BLaER1 treated with 17β-estradiol and CSF1 and Interleukin-3, amounts not matched to agents 10 nM and 100 nM (cell line): Measurements from ENCODE around the gene DNM3.

Experiments
- H3K27ac ChIP-seq, 11 experiments: shearing (Covaris generic); formaldehyde crosslinking; 2 replicates each; pipeline ENCODE4 v1.8.1; 2022
- H3K27me3 ChIP-seq, 11 experiments: shearing (Covaris generic); formaldehyde crosslinking; 2 replicates each; pipeline ENCODE4 v1.8.1; 2022
- H3K36me3 ChIP-seq, 11 experiments: shearing (Covaris generic); formaldehyde crosslinking; 2 replicates each; pipeline ENCODE4 v1.8.1; 2022
- H3K4me1 ChIP-seq, 10 experiments: shearing (Covaris generic); formaldehyde crosslinking; 2 replicates each; pipeline ENCODE4 v1.8.1; 2022
- H3K4me2 ChIP-seq, 11 experiments: shearing (Covaris generic); formaldehyde crosslinking; 2 replicates each; pipeline ENCODE4 v1.8.1; 2022
- H3K4me3 ChIP-seq, 10 experiments: shearing (Covaris generic); formaldehyde crosslinking; 2 replicates each; pipeline ENCODE4 v1.8.1; 2022
- H3K9ac ChIP-seq, 11 experiments: shearing (Covaris generic); formaldehyde crosslinking; 2 replicates each; pipeline ENCODE4 v1.8.1; 2022
- H3K9me3 ChIP-seq, 11 experiments: shearing (Covaris generic); formaldehyde crosslinking; replicated peaks in 1 of 11; 2 replicates each; pipeline ENCODE4 v1.8.1; 2022
- H4K20me1 ChIP-seq, 11 experiments: shearing (Covaris generic); formaldehyde crosslinking; 2 replicates each; pipeline ENCODE4 v1.8.1; 2022
- Cebpa-rat ChIP-seq, 11 experiments: shearing (Covaris generic); IDR thresholded peaks; 2 replicates each; pipeline ENCODE4 v1.8.1; 2022

Gene DNM3

DNA sequence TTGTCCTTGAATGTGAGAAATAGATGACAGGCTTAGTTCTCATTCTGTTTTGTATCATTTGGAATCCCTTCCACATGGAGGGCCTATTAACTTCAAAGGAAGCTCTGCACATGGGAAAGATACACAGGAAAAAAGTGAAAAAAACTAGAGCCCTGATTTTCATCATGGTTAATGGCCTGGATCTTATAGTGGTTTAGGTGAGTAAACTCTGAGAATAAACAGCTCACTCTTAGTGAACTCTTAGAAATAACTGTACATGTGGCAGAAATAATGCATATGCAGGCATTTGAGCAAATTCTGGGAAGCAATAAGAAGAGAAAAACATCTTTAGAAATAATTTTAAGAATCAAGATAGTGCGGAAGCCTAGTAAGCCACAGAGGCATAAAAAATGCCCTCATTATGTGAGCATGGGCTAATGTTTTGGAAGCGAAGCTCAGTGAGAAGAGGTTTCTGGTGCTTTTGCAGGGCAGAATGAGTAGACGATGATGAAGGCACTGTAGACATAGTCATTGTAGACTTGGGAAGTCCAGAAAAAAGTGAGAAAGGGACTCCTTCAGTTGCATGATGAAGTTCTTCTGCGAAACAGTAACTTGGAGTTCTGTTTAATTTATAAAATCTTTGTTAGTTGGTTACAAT is 279.9 kb downstream of the DNM3 start:
- no peak overlapping the region for H3K4me3 ChIP-seq
- H3K27me3 ChIP-seq: no peaks in the 10 kb centered on the region
- no peaks in the 10 kb centered on the region for H3K4me1 ChIP-seq
- no peak overlapping the region for H3K9ac ChIP-seq
- no peaks in the 10 kb centered on the region for H4K20me1 ChIP-seq
- H3K4me2 ChIP-seq: no peak overlapping the region
- no peaks in the 10 kb centered on the region for H3K36me3 ChIP-seq
- no peak for TF ChIP-seq Cebpa-rat (IDR thresholded peaks at IDR 0.05)
- H3K9me3 ChIP-seq: no peaks in the 10 kb centered on the region
- no peak overlapping the region for H3K27ac ChIP-seq

DNA sequence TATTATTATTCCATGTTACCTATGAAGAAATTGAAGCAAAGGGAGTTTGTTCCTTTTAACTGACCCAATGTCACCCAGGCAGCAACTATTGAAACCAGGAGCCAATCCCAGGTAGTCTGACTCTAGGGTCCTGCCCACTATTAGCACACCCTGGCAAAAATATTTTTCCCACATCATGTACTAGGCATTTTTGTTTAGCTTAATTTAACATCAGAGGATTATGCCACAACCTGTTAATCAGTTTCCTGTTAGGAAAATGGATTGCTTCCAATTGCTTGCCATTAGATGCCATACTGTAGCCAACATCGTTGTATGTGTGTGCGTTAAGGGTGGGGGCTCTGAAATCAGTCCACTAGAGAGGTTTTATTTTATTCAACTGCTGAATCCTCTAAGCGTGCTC is 281.1 kb downstream of the DNM3 start:
- no peaks in the 10 kb centered on the region for H3K36me3 ChIP-seq
- H3K4me1 ChIP-seq: no peaks in the 10 kb centered on the region
- H4K20me1 ChIP-seq: no peaks in the 10 kb centered on the region
- no peaks in the 10 kb centered on the region for H3K27me3 ChIP-seq
- H3K4me3 ChIP-seq: no peak overlapping the region
- no peak for TF ChIP-seq Cebpa-rat (IDR thresholded peaks at IDR 0.05)
- no peak overlapping the region for H3K4me2 ChIP-seq
- no peak overlapping the region for H3K27ac ChIP-seq
- no peaks in the 10 kb centered on the region for H3K9me3 ChIP-seq
- no peak overlapping the region for H3K9ac ChIP-seq

DNA sequence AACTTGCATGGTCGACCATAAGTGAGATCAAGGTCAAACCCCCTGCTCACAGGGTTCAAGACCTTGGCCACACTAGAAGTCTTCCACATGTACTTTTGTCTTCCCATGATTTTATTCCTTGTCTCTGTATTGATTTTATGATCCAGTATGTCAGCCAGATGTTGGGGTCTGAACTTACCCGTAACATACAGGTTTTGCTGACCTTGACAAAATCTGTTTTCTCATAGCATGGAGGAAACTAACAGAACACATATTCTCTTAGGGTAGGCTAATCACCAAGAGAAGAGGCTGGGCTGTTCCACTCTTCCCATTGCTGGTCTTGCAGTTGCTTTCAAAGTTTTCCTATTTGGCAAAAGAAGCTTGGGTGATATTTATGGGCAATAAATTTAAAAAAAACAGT is 284.0 kb downstream of the DNM3 start:
- H3K9ac ChIP-seq: no peak overlapping the region
- H4K20me1 ChIP-seq: no peaks in the 10 kb centered on the region
- TF ChIP-seq Cebpa-rat (IDR thresholded peaks at IDR 0.05): no peak
- H3K27me3 ChIP-seq: no peaks in the 10 kb centered on the region
- H3K4me3 ChIP-seq: no peak overlapping the region
- no peaks in the 10 kb centered on the region for H3K4me1 ChIP-seq
- H3K9me3 ChIP-seq: peaks cover 0 to 3% (median 0%) of the 10 kb centered on the region in 11 experiments; a peak in 3 of 22 replicates
- no peaks in the 10 kb centered on the region for H3K36me3 ChIP-seq
- no peak overlapping the region for H3K4me2 ChIP-seq
- H3K27ac ChIP-seq: no peak overlapping the region

DNA sequence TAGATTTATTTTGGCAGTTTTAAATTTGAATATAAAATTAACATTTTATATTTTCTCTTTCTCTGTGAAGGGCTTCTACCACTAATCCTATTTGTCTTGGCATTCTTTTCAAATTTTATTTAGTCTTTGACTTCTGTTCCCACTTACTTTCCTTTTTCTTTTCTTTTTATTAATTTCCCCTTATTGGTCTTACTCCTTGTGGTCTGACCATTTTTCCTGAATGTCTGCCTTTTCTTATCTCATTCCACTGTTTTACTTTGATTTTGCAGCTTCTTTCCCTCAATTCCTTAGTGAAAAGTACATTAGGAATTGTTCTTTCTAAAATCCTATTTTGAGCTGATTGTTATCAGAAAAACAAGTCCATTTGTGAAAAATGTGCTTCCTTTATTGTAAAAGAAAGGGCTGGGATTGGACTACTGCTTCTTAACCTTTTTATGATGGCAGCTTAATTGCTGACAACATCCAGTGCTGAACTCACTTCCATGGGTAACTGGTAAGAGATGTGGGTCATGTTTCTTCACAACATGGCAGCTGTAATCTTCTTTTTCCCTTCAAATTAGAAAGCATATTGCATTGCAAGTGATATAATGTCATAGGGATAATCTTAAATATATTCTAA is 284.6 kb downstream of the DNM3 start:
- H3K4me1 ChIP-seq: no peaks in the 10 kb centered on the region

DNA sequence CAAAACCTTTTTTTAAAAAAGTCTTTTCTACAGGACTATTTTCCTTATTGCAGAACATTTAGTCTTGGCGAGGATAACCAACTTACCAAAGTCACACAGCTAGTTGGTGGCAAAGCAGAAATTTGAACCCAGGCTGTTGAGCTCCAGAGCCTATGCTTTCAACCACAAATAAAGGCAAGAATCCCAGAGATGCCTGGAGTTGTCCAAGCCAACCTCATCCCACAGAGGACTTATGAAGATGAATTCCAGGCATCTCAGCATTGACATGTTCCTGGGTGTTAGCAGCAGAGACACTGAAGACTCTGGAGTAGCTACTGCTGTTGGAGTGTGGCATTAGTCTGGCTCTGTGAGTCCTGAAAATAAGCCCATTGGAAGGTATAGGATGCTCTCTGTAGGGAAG is 291.5 kb downstream of the DNM3 start:
- 0 out of 20 replicates have a peak, but pooled peaks cover 0 to 4% (median 0%) of the 10 kb centered on the region in 10 experiments for H3K4me1 ChIP-seq
- no peak overlapping the region for H3K4me3 ChIP-seq
- H3K36me3 ChIP-seq: no peaks in the 10 kb centered on the region
- H4K20me1 ChIP-seq: no peaks in the 10 kb centered on the region
- peaks cover 0 to 3% (median 0%) of the 10 kb centered on the region in 11 experiments; a peak in 3 of 22 replicates for H3K9me3 ChIP-seq
- H3K27ac ChIP-seq: no peak overlapping the region
- H3K4me2 ChIP-seq: no peak overlapping the region
- no peak for TF ChIP-seq Cebpa-rat (IDR thresholded peaks at IDR 0.05)
- H3K9ac ChIP-seq: no peak overlapping the region
- H3K27me3 ChIP-seq: no peaks in the 10 kb centered on the region

More for the DNA sequence above, 284.6 kb downstream of the DNM3 start:
- no peak overlapping the region for H3K9ac ChIP-seq
- H3K36me3 ChIP-seq: no peaks in the 10 kb centered on the region
- peaks cover 0 to 3% (median 0%) of the 10 kb centered on the region in 11 experiments; a peak in 3 of 22 replicates for H3K9me3 ChIP-seq
- no peak overlapping the region for H3K27ac ChIP-seq
- H3K4me3 ChIP-seq: no peak overlapping the region
- H4K20me1 ChIP-seq: no peaks in the 10 kb centered on the region
- no peak for TF ChIP-seq Cebpa-rat (IDR thresholded peaks at IDR 0.05)
- no peak overlapping the region for H3K4me2 ChIP-seq
- no peaks in the 10 kb centered on the region for H3K27me3 ChIP-seq

DNA sequence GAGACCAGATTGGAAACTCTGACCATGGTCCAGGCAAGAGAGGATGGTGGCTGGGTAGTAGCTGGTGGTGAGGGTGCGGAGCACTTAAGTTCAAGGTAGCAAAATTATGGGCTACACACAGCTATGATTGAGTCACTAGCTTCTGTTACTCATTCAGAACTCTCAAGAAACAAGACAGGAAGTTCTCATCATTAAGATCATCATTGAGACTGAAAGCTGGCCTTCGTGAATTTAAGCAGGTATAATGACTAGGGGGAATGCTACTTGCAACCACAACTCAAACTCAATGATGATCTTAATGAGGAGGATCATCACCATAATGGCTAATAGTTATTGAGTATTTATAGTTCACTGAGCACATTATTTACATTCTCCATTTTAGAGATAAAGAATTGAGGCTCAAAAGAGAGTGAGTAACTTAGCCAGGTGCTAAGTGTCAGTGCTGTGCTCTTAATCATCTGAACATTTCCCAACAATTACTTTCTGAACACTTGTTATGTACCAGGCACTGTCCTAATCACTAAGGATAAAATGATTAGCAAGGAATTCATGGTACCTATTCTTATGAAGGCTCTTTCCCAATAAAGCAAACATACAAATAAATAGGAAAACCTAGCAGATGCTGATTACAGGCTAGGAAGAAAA is 292.9 kb downstream of the DNM3 start:
- no peaks in the 10 kb centered on the region for H4K20me1 ChIP-seq
- no peak for TF ChIP-seq Cebpa-rat (IDR thresholded peaks at IDR 0.05)
- H3K27ac ChIP-seq: no peak overlapping the region

DNA sequence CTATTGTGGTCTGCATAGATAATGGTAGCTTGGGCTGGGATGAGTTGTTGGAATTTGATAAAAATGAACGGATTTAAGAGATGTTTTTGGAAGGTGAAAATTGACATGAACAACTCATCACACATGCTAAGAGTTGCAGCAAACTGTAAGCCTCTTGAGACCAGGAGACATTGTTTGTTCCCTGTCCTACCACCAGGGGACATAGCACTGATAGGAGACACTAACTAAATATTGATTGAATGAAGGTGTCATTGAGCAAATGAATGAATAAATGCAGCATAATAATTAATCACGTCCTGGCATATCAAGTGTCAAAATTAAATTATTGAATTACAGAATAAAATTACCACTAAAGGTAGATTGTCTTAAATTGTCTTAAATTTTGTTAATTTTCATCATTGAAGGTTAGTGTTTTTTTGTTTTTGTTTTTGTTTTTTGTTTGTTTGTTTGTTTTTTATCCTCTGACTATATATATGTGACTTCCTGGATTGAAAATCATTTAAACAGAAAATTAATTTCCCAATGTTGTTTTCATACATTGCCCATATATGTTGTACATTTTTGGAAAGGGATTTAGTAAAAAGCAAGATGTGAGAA is 293.9 kb downstream of the DNM3 start:
- Histone ChIP-seq H4K20me1 (no peaks in the 10 kb centered on the region), H3K9ac (no peak overlapping the region), H3K4me3 (no peak overlapping the region), H3K4me1 (0 out of 20 replicates have a peak, but pooled peaks cover 0 to 4% (median 0%) of the 10 kb centered on the region in 10 experiments), H3K9me3 (no peaks in the 10 kb centered on the region), H3K27ac (no peak overlapping the region), H3K36me3 (no peaks in the 10 kb centered on the region), H3K4me2 (no peak overlapping the region), H3K27me3 (no peaks in the 10 kb centered on the region)
- TF ChIP-seq Cebpa-rat (IDR thresholded peaks at IDR 0.05): no peak

More for the DNA sequence above, 292.9 kb downstream of the DNM3 start:
- Histone ChIP-seq H3K27me3 (no peaks in the 10 kb centered on the region), H3K9ac (no peak overlapping the region), H3K36me3 (no peaks in the 10 kb centered on the region), H3K4me2 (no peak overlapping the region), H3K9me3 (peaks cover 0 to 3% (median 0%) of the 10 kb centered on the region in 11 experiments; a peak in 3 of 22 replicates), H3K4me1 (0 out of 20 replicates have a peak, but pooled peaks cover 0 to 4% (median 0%) of the 10 kb centered on the region in 10 experiments), H3K4me3 (no peak overlapping the region)

DNA sequence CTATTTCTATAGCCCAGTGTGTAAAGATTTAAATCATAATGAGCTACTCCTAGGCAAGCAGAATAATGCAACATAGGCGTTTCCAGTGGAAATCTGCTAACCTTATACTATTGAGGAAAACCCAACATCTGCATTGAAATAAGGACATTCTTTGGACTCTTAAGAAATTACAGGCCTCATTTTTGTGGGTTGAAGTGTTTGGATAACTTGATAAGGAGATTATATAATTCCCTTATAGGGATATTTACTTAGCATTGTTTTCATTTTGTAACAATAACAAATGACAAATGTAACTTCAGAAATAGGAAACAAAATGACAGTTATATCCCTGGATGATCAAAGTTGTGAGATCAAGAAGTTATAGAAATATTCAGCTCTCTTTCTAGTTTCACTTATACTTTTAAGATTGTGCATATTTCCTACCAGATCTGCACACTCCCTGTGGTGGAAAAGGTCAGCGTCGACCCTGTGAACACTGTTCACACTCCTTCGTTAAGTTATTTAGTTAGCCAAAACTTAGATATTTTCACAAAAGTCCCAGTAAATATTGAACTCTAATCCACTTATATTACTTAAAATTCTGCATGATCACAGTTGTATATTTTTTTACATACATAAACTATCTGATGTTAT is 294.8 kb downstream of the DNM3 start:
- Histone ChIP-seq H3K27me3 (no peaks in the 10 kb centered on the region), H3K27ac (no peak overlapping the region), H3K9ac (no peak overlapping the region), H4K20me1 (no peaks in the 10 kb centered on the region), H3K9me3 (no peaks in the 10 kb centered on the region), H3K4me1 (0 out of 20 replicates have a peak, but pooled peaks cover 0 to 4% (median 0%) of the 10 kb centered on the region in 10 experiments), H3K36me3 (no peaks in the 10 kb centered on the region), H3K4me3 (no peak overlapping the region), H3K4me2 (no peak overlapping the region)
- TF ChIP-seq Cebpa-rat (IDR thresholded peaks at IDR 0.05): no peak

DNA sequence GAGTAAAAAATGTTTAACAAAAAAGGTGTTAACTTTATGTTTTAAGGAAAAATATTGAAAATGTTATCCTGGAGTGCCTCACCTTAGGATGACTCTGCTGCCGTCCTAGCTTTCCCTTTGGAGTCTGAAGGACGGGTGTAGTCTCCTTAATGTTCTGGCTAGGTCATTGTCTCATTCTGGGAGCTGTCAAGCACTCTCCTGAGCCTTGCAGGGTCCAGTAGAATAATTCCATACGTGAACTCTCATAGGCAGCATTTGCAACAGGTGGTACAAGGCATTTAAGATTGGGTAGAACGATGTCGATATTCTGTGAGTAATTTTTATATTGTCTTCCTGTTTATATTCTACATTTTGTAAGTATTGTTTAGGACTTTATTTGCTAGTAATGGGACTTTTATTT is 295.6 kb downstream of the DNM3 start:
- Histone ChIP-seq H3K9me3 (no peaks in the 10 kb centered on the region), H3K27me3 (no peaks in the 10 kb centered on the region), H4K20me1 (no peaks in the 10 kb centered on the region), H3K4me3 (no peak overlapping the region), H3K9ac (no peak overlapping the region), H3K4me1 (0 out of 20 replicates have a peak, but pooled peaks cover 0 to 4% (median 0%) of the 10 kb centered on the region in 10 experiments), H3K36me3 (no peaks in the 10 kb centered on the region), H3K27ac (no peak overlapping the region), H3K4me2 (no peak overlapping the region)
- no peak for TF ChIP-seq Cebpa-rat (IDR thresholded peaks at IDR 0.05)
